Spleen (tissue), 11 donors: Measurements from ENCODE around the gene ZMYND8. TPM values are rescaled to one million over a fixed set of nuclear protein-coding genes. Genes with fewer than 3 reads are reported as not detected.
"Not testable (repeated sequence)": the region's sequence is repeated elsewhere in the genome, so short reads cannot be mapped to it uniquely, and the experiment has no call there.

Experiments used
- DNase-seq: peaks from one replicate; pipeline ENCODE4 v3.0.0-alpha.2; 2020
- H3K27ac ChIP-seq, 8 donors: fragments of 200-600 bp; sonication (generic) in 7 of 8; 1 replicate in 4 of 8; 2 replicates in 4 of 8; pipeline versions ENCODE4 v1.5.0 to v1.8.0; 2016 to 2021; ENCODE audit warnings: inconsistent platforms in 4 of 8, mild to moderate bottlenecking in 4 of 8, moderate library complexity in 1 of 8
- H3K27me3 ChIP-seq, 7 donors: fragments of 200-600 bp; sonication (generic) in 6 of 7; replicated peaks in 1 of 7; 1 replicate in 4 of 7; 2 replicates in 3 of 7; pipeline versions ENCODE4 v1.5.0 to v1.8.0; 2016 to 2021; ENCODE audit warnings: inconsistent platforms in 3 of 7, mild to moderate bottlenecking in 1 of 7
- H3K36me3 ChIP-seq, 6 donors: fragments of 200-600 bp; sonication (generic) in 5 of 6; 1 replicate in 4 of 6; 2 replicates in 2 of 6; pipeline versions ENCODE4 v1.5.0 to v1.8.0; 2016 to 2021; ENCODE audit warnings: inconsistent platforms in 2 of 6
- H3K4me1 ChIP-seq, 6 donors: fragments of 200-600 bp; sonication (generic) in 5 of 6; 1 replicate in 3 of 6; 2 replicates in 3 of 6; pipeline versions ENCODE4 v1.5.0 to v1.8.0; 2016 to 2021; ENCODE audit warnings: inconsistent platforms in 3 of 6
- H3K4me3 ChIP-seq, 8 donors: fragments of 200-600 bp; sonication (generic) in 7 of 8; 1 replicate in 4 of 8; 2 replicates in 4 of 8; pipeline versions ENCODE4 v1.5.0 to v1.8.0; 2016 to 2021; ENCODE audit warnings: inconsistent platforms in 4 of 8, mild to moderate bottlenecking in 4 of 8, moderate library complexity in 2 of 8
- H3K9me3 ChIP-seq, 8 donors: fragments of 200-600 bp; sonication (generic) in 7 of 8; 1 replicate in 4 of 8; 2 replicates in 4 of 8; pipeline versions ENCODE4 v1.5.0 to v1.8.0; 2016 to 2021; ENCODE audit warnings: inconsistent platforms in 4 of 8
- CTCF ChIP-seq, 11 experiments: fragments of 200-600 bp in 7 of 11; fragments of 450-650 bp in 4 of 11; sonication (generic) in 4 of 11; IDR thresholded peaks in 8 of 11; conservative IDR thresholded peaks in 3 of 11; 1 replicate in 7 of 11; 2 replicates in 4 of 11; pipeline versions ENCODE4 v1.4.0 to v1.8.0; 2016 to 2021; ENCODE audit warnings: antibody characterized with exemption in 11 of 11, inconsistent platforms in 4 of 11, mild to moderate bottlenecking in 1 of 11
- POLR2A ChIP-seq, 3 donors: fragments of 450-650 bp; IDR thresholded peaks; one replicate each; pipeline ENCODE4 v1.5.1; 2017; ENCODE audit warnings: antibody characterized with exemption in 3 of 3, mild to moderate bottlenecking in 1 of 3
- POLR2AphosphoS5 ChIP-seq, 3 donors: sonication (generic); formaldehyde crosslinking; IDR thresholded peaks; one replicate each; pipeline ENCODE4 v1.5.1; 2017; ENCODE audit warnings: antibody characterized with exemption in 3 of 3
- WGBS, 5 donors: extraction: QIAGEN DNeasy Blood & Tissue Kit in 3 of 5; methylation state at CpG; one replicate each; pipeline versions ENCODE4 v1.1.5 to v1.1.7; 2013 to 2018; 5-methylcytosine and 5-hydroxymethylcytosine counted together
- intact Hi-C: fragments of 100-400 bp; cut with DNase I; formaldehyde crosslinking; loops from one replicate; pipeline ENCODE4 v1.15.0; 2023; ENCODE audit warnings: low total_unique reads
- polyA plus RNA-seq, 3 donors: library from polyadenylated mRNA; stranded (reverse); fragments of 200-250 nt; gene quantifications; one replicate each; pipeline ENCODE4 v1.2.1, GENCODE V29; 2013
- total RNA-seq, 7 donors: library from RNA; depleted of rRNA in 3 of 7; stranded (reverse); fragments of >200 nt in 3 of 7; fragmentation: NEBNext Ultra II Directional in 4 of 7; extraction: Animal tissue kit (Norgen Biotek cat#: 25700) in 4 of 7; gene quantifications; one replicate each; pipeline versions ENCODE4 v1.1.0 to v1.2.1, GENCODE V29; 2016 to 2021
- donor health status: healthy with polysubstance abuse.
- donor health status: DM: no; HTN: no; CAD: no; lungs with moderate emphysema.
- donor health status: DM: no; HTN: no; CAD: no.
- donor health status: Bipolar disorder and iron deficiency.
- donor health status: healthy.
- donor health status: DM: no; HTN: no; CAD: no.
- donor health status: DM: yes; HTN: yes; CAD: no.

ZMYND8 gene
- total and polyA plus RNA-seq, 10 donors, result 12.5 to 64.0 (median 46.8) TPM

- H3K9me3 ChIP-seq, result no peaks in the 10 kb centered on the region
- TF ChIP-seq POLR2AphosphoS5 (IDR thresholded peaks at IDR 0.05) (no peak), CTCF (IDR thresholded peaks at IDR 0.05 in 8 of 11, conservative IDR thresholded peaks at IDR 0.05 in 3 of 11) (no peak), POLR2A (IDR thresholded peaks at IDR 0.05) (no peak)
- no peak for DNase-seq
- intact Hi-C loops, result no loop called here
- H3K4me3 ChIP-seq, result no peak overlapping the region
- H3K27ac ChIP-seq, result no peak overlapping the region
- H3K27me3 ChIP-seq, result no peaks in the 10 kb centered on the region
- 78 to 89% (median 84%) methylated on average over 2 of the region's 2 CpGs for WGBS, 5 donors
- H3K4me1 ChIP-seq, result no peaks in the 10 kb centered on the region
- no peaks in the 10 kb centered on the region for H3K36me3 ChIP-seq
Observed at GRCh38 chr20:47373206-47373733, 16.8 kb upstream of the ZMYND8 start.

DNA sequence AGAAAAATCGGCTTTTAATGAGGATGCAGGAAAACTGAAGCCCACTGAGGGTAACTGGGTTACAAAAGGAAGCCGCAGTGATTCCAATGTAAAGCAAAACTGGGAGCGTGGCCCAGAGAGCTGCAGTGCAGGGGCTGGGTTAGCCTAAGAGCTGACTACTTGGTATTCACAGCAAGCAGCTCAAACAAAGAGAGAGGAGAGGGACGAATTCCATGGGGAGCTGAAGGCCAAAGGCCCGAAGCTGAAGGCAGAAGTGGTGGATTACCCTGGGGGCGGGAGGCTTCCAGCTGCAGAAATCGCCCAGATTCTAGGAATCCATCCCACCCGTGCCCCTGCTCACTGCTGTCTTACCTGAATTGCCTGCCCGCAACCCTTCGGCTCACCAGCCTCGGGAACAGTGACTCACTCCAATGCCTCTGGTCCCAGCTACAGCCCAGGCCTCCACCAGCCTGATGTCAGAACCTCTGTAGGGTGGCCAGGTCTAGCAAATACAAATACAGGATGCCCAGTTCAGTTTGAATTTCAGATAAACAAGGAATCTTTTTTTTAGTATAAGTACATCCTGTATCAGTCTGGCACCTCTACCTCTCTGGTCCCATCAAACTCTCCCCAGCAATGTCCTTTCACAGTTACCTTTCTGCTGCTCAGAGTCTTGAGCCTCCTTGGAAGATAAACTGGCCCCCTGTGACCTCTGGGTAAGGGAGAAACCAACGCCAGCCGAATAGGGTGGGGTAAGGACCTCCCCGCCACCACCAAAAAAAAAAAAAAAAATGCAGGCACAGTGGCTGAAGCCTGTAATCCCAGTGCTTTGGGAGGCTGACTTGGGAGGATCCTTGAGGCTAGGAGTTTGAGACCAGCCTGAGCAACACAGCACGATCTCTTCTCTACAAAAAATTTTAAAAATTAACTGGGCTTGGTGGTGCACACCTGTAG is 14.6 kb upstream of the ZMYND8 start:
- Histone ChIP-seq H3K36me3 (no peaks in the 10 kb centered on the region), H3K9me3 (no peaks in the 10 kb centered on the region), H3K4me3 (no peak overlapping the region), H3K4me1 (no peaks in the 10 kb centered on the region), H3K27ac (no peak overlapping the region), H3K27me3 (no peaks in the 10 kb centered on the region)
- no peak for TF ChIP-seq POLR2AphosphoS5 (IDR thresholded peaks at IDR 0.05)
- TF ChIP-seq POLR2A (IDR thresholded peaks at IDR 0.05), result no peak
- no peak for TF ChIP-seq CTCF (IDR thresholded peaks at IDR 0.05 in 8 of 11, conservative IDR thresholded peaks at IDR 0.05 in 3 of 11)
- DNase-seq, result peak; percentile 6
- 90 to 95% (median 92%) methylated on average over 15 of the region's 15 CpGs for WGBS, 5 donors
- intact Hi-C loops, result no loop called here

DNA sequence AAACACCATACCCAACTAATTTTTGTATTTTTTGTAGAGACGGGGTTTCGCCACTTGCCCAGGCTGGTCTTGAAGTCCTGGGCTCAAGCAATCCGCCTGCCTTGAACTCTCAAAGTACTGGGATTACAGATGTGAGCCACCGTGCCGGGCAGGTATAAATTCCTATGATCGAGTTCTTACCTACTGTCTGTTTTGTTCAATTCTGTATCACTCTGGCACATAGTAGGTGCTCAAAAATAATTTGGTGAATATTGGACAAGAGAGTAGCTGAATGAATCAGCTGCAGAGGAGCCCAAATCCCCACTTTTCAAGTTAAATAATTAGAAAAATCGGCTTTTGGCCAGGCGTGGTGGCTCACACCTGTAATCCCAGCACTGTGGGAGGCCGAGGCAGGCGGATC is 13.7 kb upstream of the ZMYND8 start:
- Histone ChIP-seq H3K27ac (no peak overlapping the region), H3K9me3 (no peaks in the 10 kb centered on the region), H3K27me3 (no peaks in the 10 kb centered on the region), H3K4me1 (peaks cover 0 to 3% (median 0%) of the 10 kb centered on the region in 6 donors), H3K36me3 (no peaks in the 10 kb centered on the region), H3K4me3 (no peak overlapping the region)
- TF ChIP-seq POLR2AphosphoS5 (IDR thresholded peaks at IDR 0.05), result no peak
- TF ChIP-seq CTCF (IDR thresholded peaks at IDR 0.05 in 8 of 11, conservative IDR thresholded peaks at IDR 0.05 in 3 of 11), result no peak
- no peak for TF ChIP-seq POLR2A (IDR thresholded peaks at IDR 0.05)
- DNase-seq, result peak; percentile 8
- intact Hi-C loops, result no loop called here
- 95 to 98% (median 98%) methylated on average over 10 of the region's 10 CpGs for WGBS, 5 donors

- H3K36me3 ChIP-seq, result no peaks in the 10 kb centered on the region
- peak; percentile 8 for DNase-seq
- intact Hi-C loops, result no loop called here
- H3K4me1 ChIP-seq, result peaks cover 0 to 6% (median 0%) of the 10 kb centered on the region in 6 donors
- no peaks in the 10 kb centered on the region for H3K9me3 ChIP-seq
- TF ChIP-seq CTCF (IDR thresholded peaks at IDR 0.05 in 8 of 11, conservative IDR thresholded peaks at IDR 0.05 in 3 of 11) (no peak), POLR2AphosphoS5 (IDR thresholded peaks at IDR 0.05) (no peak), POLR2A (IDR thresholded peaks at IDR 0.05) (no peak)
- whole genome bisulfite sequencing, 5 donors, result 89 to 95% (median 93%) methylated on average over 7 of the region's 7 CpGs
- H3K27me3 ChIP-seq, result no peaks in the 10 kb centered on the region
- H3K27ac ChIP-seq, result no peak overlapping the region
- no peak overlapping the region for H3K4me3 ChIP-seq
Observed at GRCh38 chr20:47368301-47368700, 11.8 kb upstream of the ZMYND8 start.

DNA sequence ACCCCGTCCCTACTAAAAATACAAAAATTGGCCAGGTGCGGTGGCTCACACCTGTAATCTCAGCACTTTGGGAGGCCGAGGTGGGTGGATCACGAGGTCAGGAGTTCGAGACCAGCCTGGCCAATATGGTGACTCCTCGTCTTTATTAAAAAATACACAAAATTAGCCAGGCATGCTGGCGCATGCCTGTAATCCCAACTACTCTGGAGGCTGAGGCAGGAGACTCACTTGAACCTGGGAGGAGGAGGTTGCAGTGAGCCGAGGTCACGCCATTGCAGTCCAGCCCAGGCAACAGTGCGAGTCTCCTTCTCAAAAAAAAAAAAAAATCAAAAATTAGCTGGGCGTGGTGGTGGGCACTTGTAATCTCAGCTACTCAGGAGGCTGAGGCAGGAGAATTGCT is 9.8 kb upstream of the ZMYND8 start:
- intact Hi-C loops, H3K4me3 ChIP-seq, H3K27me3 ChIP-seq, H3K27ac ChIP-seq, H3K9me3 ChIP-seq, H3K36me3 ChIP-seq: not testable (repeated sequence)
- H3K4me1 ChIP-seq, result peaks cover 5 to 23% (median 15%) of the 10 kb centered on the region in 6 donors
- DNase-seq, result peak; percentile 19
- WGBS, 5 donors, result 88 to 96% (median 95%) methylated on average over 11 of the region's 11 CpGs
